Measurements from ENCODE around the gene GRID2. TPM values are rescaled to one million over a fixed set of nuclear protein-coding genes. Genes with fewer than 3 reads are reported as not detected.

GRID2 gene
- total RNA-seq, 1 experiment from 2014 or later: 2.2 TPM

DNA sequence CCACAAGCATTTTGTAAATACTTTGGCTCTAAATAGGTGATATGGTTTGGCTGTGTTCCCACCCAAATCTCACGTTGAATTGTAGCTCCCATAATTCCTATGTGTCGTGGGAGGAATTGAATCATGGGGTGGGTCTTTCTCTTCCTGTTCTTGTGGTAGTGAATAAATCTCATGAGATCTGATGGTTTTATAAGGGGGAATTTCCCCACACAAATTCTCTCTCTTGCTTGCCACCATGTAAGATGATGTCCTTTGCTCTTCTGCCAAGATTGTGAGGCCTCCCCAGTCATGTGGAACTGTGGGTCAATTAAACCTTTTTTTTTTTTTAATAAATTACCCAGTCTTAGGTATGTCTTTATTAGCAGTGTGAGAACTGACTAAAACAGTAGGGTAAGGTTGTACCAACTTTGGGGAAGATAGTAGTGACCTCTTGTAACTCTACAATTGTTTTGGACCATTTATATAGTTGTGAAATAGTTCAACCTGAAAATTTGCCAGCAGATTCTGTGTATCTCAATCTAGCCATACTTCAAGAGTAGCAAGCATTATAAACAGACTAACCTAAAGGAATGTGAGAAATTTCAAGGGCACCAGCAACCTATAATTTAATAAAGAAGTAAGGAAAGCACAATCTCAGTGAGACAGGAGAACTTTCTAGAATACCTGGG lies 727.8 kb downstream of the GRID2 start:
- intact Hi-C loops (cut with micrococcal nuclease): no loop called here
- Histone ChIP-seq H2AFZ (ENCODE audit: low read length) (no peak overlapping the region), H3K36me3 (ENCODE audit: low read depth, low read length) (no peaks in the 10 kb centered on the region), H3K4me2 (ENCODE audit: low read length) (no peak overlapping the region), H3K4me3 (ENCODE audit: low read length) (no peak overlapping the region), H3K9ac (ENCODE audit: low read length) (no peak overlapping the region), H3K27ac (ENCODE audit: low read length) (no peak overlapping the region), H3K27me3 (ENCODE audit: low read length) (no peaks in the 10 kb centered on the region), H3K9me3 (ENCODE audit: low read length) (no peaks in the 10 kb centered on the region), H4K20me1 (ENCODE audit: low read length) (no peaks in the 10 kb centered on the region), H3K79me2 (ENCODE audit: low read length) (no peaks in the 10 kb centered on the region), H3F3A (ENCODE audit: low read length, unreplicated experiment) (no peaks in the 10 kb centered on the region), H3K9me2 (replicated peaks; ENCODE audit: low read length) (no peaks in the 10 kb centered on the region), H3K4me1 (ENCODE audit: insufficient read depth, low read length) (no peaks in the 10 kb centered on the region)
- DNase-seq: no peak
- ChIA-PET CTCF (no interaction called here), POLR2A (ENCODE audit: unreplicated experiment) (no interaction called here)
- no peak for ATAC-seq
- BruUV-seq (replicated peaks): no TSS peak
- no peak for TF ChIP-seq EZH2phosphoT487 (IDR thresholded peaks at IDR 0.05; ENCODE audit: borderline replicate concordance, low read length)
- no peak for TF ChIP-seq EZH2 (IDR thresholded peaks at IDR 0.05; ENCODE audit: low read length, unreplicated experiment)
- TF ChIP-seq, protein P1, sequence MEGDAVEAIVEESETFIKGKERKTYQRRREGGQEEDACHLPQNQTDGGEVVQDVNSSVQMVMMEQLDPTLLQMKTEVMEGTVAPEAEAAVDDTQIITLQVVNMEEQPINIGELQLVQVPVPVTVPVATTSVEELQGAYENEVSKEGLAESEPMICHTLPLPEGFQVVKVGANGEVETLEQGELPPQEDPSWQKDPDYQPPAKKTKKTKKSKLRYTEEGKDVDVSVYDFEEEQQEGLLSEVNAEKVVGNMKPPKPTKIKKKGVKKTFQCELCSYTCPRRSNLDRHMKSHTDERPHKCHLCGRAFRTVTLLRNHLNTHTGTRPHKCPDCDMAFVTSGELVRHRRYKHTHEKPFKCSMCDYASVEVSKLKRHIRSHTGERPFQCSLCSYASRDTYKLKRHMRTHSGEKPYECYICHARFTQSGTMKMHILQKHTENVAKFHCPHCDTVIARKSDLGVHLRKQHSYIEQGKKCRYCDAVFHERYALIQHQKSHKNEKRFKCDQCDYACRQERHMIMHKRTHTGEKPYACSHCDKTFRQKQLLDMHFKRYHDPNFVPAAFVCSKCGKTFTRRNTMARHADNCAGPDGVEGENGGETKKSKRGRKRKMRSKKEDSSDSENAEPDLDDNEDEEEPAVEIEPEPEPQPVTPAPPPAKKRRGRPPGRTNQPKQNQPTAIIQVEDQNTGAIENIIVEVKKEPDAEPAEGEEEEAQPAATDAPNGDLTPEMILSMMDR (conservative IDR thresholded peaks at IDR 0.05; ENCODE audit: low read depth, low read length): no peak

DNA sequence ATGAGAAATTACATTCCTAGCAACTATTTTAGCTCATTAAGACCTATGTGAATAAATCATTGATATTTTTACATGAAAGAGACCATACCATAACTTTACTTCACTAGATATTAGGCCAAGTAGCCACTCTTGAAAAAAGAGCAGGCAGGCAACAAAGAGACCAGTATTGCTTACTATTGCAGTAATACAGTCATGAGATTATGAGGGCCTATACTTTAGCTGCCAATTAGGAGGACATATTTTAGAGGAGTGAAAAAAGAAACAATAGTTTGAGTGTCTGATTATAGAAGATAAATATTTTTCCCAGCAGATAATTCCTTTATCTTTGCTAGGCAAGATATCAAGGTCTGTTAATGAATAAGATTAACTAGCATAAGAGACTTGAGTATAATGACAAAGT lies 739.0 kb downstream of the GRID2 start:
- POLR2A ChIA-PET (ENCODE audit: unreplicated experiment): no interaction called here
- CTCF ChIA-PET: no interaction called here

DNA sequence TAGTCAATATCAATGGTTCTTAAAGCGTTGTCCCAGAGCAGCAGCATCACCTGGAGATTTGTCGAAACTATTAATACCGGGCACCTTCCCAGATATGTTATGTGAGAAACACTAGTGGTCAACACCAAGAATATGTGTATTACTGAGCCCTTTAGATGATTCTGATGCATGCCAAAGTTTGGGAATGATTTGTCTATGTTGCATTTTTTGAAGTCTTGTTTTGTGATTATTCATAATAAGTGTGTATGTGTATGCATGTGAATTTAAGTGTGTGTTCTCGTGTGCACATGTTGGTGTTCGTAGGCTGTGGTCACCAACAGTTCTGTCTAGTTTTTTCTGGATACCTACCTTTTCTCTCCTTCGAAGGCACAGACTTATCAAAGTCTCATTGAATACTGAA lies 749.4 kb downstream of the GRID2 start:
- no peaks in the 10 kb centered on the region for H4K20me1 ChIP-seq (ENCODE audit: low read length)
- no peaks in the 10 kb centered on the region for H3F3A ChIP-seq (ENCODE audit: low read length, unreplicated experiment)
- ChIA-PET POLR2A (ENCODE audit: unreplicated experiment) (no interaction called here), CTCF (no interaction called here)
- no peaks in the 10 kb centered on the region for H3K36me3 ChIP-seq (ENCODE audit: low read depth, low read length)
- H3K9me3 ChIP-seq (ENCODE audit: low read length): no peaks in the 10 kb centered on the region
- H3K9ac ChIP-seq (ENCODE audit: low read length): no peak overlapping the region
- intact Hi-C loops (cut with micrococcal nuclease): no loop called here
- H3K4me3 ChIP-seq (ENCODE audit: low read length): no peak overlapping the region
- H3K4me2 ChIP-seq (ENCODE audit: low read length): no peak overlapping the region
- no TSS peak for BruUV-seq (replicated peaks)
- H3K27me3 ChIP-seq (ENCODE audit: low read length): no peaks in the 10 kb centered on the region
- no peaks in the 10 kb centered on the region for H3K79me2 ChIP-seq (ENCODE audit: low read length)
- no peak overlapping the region for H2AFZ ChIP-seq (ENCODE audit: low read length)
- H3K9me2 ChIP-seq (replicated peaks; ENCODE audit: low read length): no peaks in the 10 kb centered on the region
- H3K4me1 ChIP-seq (ENCODE audit: insufficient read depth, low read length): no peaks in the 10 kb centered on the region
- no peak for TF ChIP-seq EZH2 (IDR thresholded peaks at IDR 0.05; ENCODE audit: low read length, unreplicated experiment)
- TF ChIP-seq, protein P1 (conservative IDR thresholded peaks at IDR 0.05; ENCODE audit: low read depth, low read length): no peak
- no peak for TF ChIP-seq EZH2phosphoT487 (IDR thresholded peaks at IDR 0.05; ENCODE audit: borderline replicate concordance, low read length)
- no peak overlapping the region for H3K27ac ChIP-seq (ENCODE audit: low read length)
- DNase-seq: no peak
- no peak for ATAC-seq

More for the DNA sequence above, 739.0 kb downstream of the GRID2 start:
- H3K9ac ChIP-seq (ENCODE audit: low read length): no peak overlapping the region
- DNase-seq: no peak
- no peak for ATAC-seq
- H3K79me2 ChIP-seq (ENCODE audit: low read length): no peaks in the 10 kb centered on the region
- intact Hi-C loops (cut with micrococcal nuclease): no loop called here
- TF ChIP-seq EZH2phosphoT487 (IDR thresholded peaks at IDR 0.05; ENCODE audit: borderline replicate concordance, low read length): no peak
- no peak for TF ChIP-seq EZH2 (IDR thresholded peaks at IDR 0.05; ENCODE audit: low read length, unreplicated experiment)
- TF ChIP-seq, protein P1 (conservative IDR thresholded peaks at IDR 0.05; ENCODE audit: low read depth, low read length): no peak
- no peaks in the 10 kb centered on the region for H3K36me3 ChIP-seq (ENCODE audit: low read depth, low read length)
- no peaks in the 10 kb centered on the region for H3K27me3 ChIP-seq (ENCODE audit: low read length)
- no TSS peak for BruUV-seq (replicated peaks)
- no peaks in the 10 kb centered on the region for H3K9me2 ChIP-seq (replicated peaks; ENCODE audit: low read length)
- no peaks in the 10 kb centered on the region for H3F3A ChIP-seq (ENCODE audit: low read length, unreplicated experiment)
- no peaks in the 10 kb centered on the region for H3K9me3 ChIP-seq (ENCODE audit: low read length)
- H4K20me1 ChIP-seq (ENCODE audit: low read length): no peaks in the 10 kb centered on the region
- no peak overlapping the region for H3K4me3 ChIP-seq (ENCODE audit: low read length)
- no peak overlapping the region for H3K4me2 ChIP-seq (ENCODE audit: low read length)
- H2AFZ ChIP-seq (ENCODE audit: low read length): no peak overlapping the region
- no peaks in the 10 kb centered on the region for H3K4me1 ChIP-seq (ENCODE audit: insufficient read depth, low read length)
- no peak overlapping the region for H3K27ac ChIP-seq (ENCODE audit: low read length)
